ENCODE data around the gene HS6ST1. TPM values are rescaled to one million over a fixed set of nuclear protein-coding genes. Genes with fewer than 3 reads are reported as not detected.

HS6ST1 gene
- total RNA-seq, 3 donors from 2014 or later (not counting 1 experiment from before 2014, with no cell fraction given), result 18.9 to 35.9 (median 28.8) TPM

- Mint-ChIP-seq H3K27ac (no peak overlapping the region), H3K4me1 (peaks cover 0 to 14% of the 10 kb centered on the region in 2 donors), H3K9me3 (peaks cover 9% of the 10 kb centered on the region in 2 donors), H3K36me3 (no peaks in the 10 kb centered on the region), H3K4me3 (no peak overlapping the region), H3K27me3 (ENCODE audit: low read depth in 2 of 2) (peaks cover 0 to 9% of the 10 kb centered on the region in 2 donors)
- peaks cover 2% of the 10 kb centered on the region for H3K9me3 ChIP-seq (ENCODE audit: control insufficient read depth, insufficient read depth, low read length)
- H3K4me3 ChIP-seq (ENCODE audit: low read length), result no peak overlapping the region
- no peaks in the 10 kb centered on the region for H3K36me3 ChIP-seq (ENCODE audit: control insufficient read depth, insufficient read depth, low read length)
- no peak for ATAC-seq
- WGBS (ENCODE audit: insufficient coverage), result 79% methylated on average over 1 of the region's 1 CpG
- H3K27ac ChIP-seq (ENCODE audit: low read length), result no peak overlapping the region
- DNase-seq, result no peak
- intact Hi-C loops (cut with micrococcal nuclease), result no loop called here
- no peaks in the 10 kb centered on the region for H3K27me3 ChIP-seq (ENCODE audit: control insufficient read depth, insufficient read depth, low read length)
- H3K4me1 ChIP-seq (ENCODE audit: control insufficient read depth, insufficient read depth, low read length), result no peaks in the 10 kb centered on the region
- TF ChIP-seq CTCF (IDR thresholded peaks at IDR 0.05), result no peak
Observed at GRCh38 chr2:128343459-128343858, 24.8 kb upstream of the HS6ST1 start.

GRCh38 chr2:128342550-128342949 is 23.9 kb upstream of the HS6ST1 start:
- no peak for ATAC-seq
- H3K4me3 Mint-ChIP-seq, result no peak overlapping the region
- no peaks in the 10 kb centered on the region for H3K4me1 ChIP-seq (ENCODE audit: control insufficient read depth, insufficient read depth, low read length)

GRCh38 chr2:128341621-128342020 is 23.0 kb upstream of the HS6ST1 start:
- 96% methylated on average over 2 of the region's 3 CpGs for WGBS (ENCODE audit: insufficient coverage)
- no peak for DNase-seq
- no peak for ATAC-seq
- H3K27ac ChIP-seq (ENCODE audit: low read length), result no peak overlapping the region
- H3K9me3 Mint-ChIP-seq, result peaks cover 9% of the 10 kb centered on the region in 2 donors
- peaks cover 3 to 7% of the 10 kb centered on the region in 2 donors for H3K27me3 Mint-ChIP-seq (ENCODE audit: low read depth in 2 of 2)
- H3K4me1 Mint-ChIP-seq, result peaks cover 0 to 14% of the 10 kb centered on the region in 2 donors
- no peaks in the 10 kb centered on the region for H3K36me3 ChIP-seq (ENCODE audit: control insufficient read depth, insufficient read depth, low read length)
- H3K27me3 ChIP-seq (ENCODE audit: control insufficient read depth, insufficient read depth, low read length), result no peaks in the 10 kb centered on the region
- H3K4me3 Mint-ChIP-seq, result no peak overlapping the region
- H3K4me1 ChIP-seq (ENCODE audit: control insufficient read depth, insufficient read depth, low read length), result no peaks in the 10 kb centered on the region
- H3K4me3 ChIP-seq (ENCODE audit: low read length), result no peak overlapping the region
- TF ChIP-seq CTCF (IDR thresholded peaks at IDR 0.05), result no peak
- H3K36me3 Mint-ChIP-seq, result no peaks in the 10 kb centered on the region
- peak overlapping the region; percentile 6 to 70 for H3K27ac Mint-ChIP-seq
- intact Hi-C loops (cut with micrococcal nuclease), result no loop called here
- peaks cover 2% of the 10 kb centered on the region for H3K9me3 ChIP-seq (ENCODE audit: control insufficient read depth, insufficient read depth, low read length)

More at GRCh38 chr2:128342550-128342949, 23.9 kb upstream of the HS6ST1 start:
- DNase-seq, result no peak
- no peaks in the 10 kb centered on the region for H3K36me3 Mint-ChIP-seq
- peaks cover 9% of the 10 kb centered on the region in 2 donors for H3K9me3 Mint-ChIP-seq
- no peak overlapping the region for H3K27ac Mint-ChIP-seq
- 79% methylated on average over 3 of the region's 3 CpGs for WGBS (ENCODE audit: insufficient coverage)
- H3K27ac ChIP-seq (ENCODE audit: low read length), result no peak overlapping the region
- peaks cover 0 to 14% of the 10 kb centered on the region in 2 donors for H3K4me1 Mint-ChIP-seq
- TF ChIP-seq CTCF (IDR thresholded peaks at IDR 0.05), result no peak
- peaks cover 2% of the 10 kb centered on the region for H3K9me3 ChIP-seq (ENCODE audit: control insufficient read depth, insufficient read depth, low read length)
- peaks cover 0 to 4% of the 10 kb centered on the region in 2 donors for H3K27me3 Mint-ChIP-seq (ENCODE audit: low read depth in 2 of 2)
- no peaks in the 10 kb centered on the region for H3K36me3 ChIP-seq (ENCODE audit: control insufficient read depth, insufficient read depth, low read length)
- no peak overlapping the region for H3K4me3 ChIP-seq (ENCODE audit: low read length)
- intact Hi-C loops (cut with micrococcal nuclease), result no loop called here
- no peaks in the 10 kb centered on the region for H3K27me3 ChIP-seq (ENCODE audit: control insufficient read depth, insufficient read depth, low read length)

GRCh38 chr2:128332091-128332634 is 13.5 kb upstream of the HS6ST1 start:
- Mint-ChIP-seq H3K36me3 (peaks cover 13% of the 10 kb centered on the region), H3K27me3 (ENCODE audit: low read depth in 2 of 2) (peaks cover 18 to 41% of the 10 kb centered on the region in 2 donors), H3K4me3 (no peak overlapping the region), H3K9me3 (peaks cover 5 to 10% of the 10 kb centered on the region in 2 donors), H3K27ac (no peak overlapping the region), H3K4me1 (no peaks in the 10 kb centered on the region)
- Histone ChIP-seq H3K27me3 (ENCODE audit: control insufficient read depth, insufficient read depth, low read length) (peaks cover 3% of the 10 kb centered on the region), H3K9me3 (ENCODE audit: control insufficient read depth, insufficient read depth, low read length) (peaks cover 5% of the 10 kb centered on the region), H3K4me1 (ENCODE audit: control insufficient read depth, insufficient read depth, low read length) (no peaks in the 10 kb centered on the region), H3K4me3 (ENCODE audit: low read length) (no peak overlapping the region), H3K36me3 (ENCODE audit: control insufficient read depth, insufficient read depth, low read length) (no peaks in the 10 kb centered on the region), H3K27ac (ENCODE audit: low read length) (no peak overlapping the region)
- intact Hi-C loops (cut with micrococcal nuclease), result no loop called here
- WGBS (ENCODE audit: insufficient coverage), result no CpG with 5 or more reads among the region's 2 CpGs
- TF ChIP-seq CTCF (IDR thresholded peaks at IDR 0.05), result no peak
- DNase-seq, result no peak
- no peak for ATAC-seq

Measured in natural killer cell (primary cell).